B cell (primary cell): ENCODE results near the gene UBE2D1.
A peak's percentile ranks its signal among the peaks of the same experiment; 100 is the strongest.

ENCODE experiments used
- EZH2 ChIP-seq: IDR thresholded peaks from 2 replicates; pipeline ENCODE4 v1.6.1; 2012; ENCODE audit warnings: borderline replicate concordance, low read depth, mild to moderate bottlenecking, moderate library complexity, low read length; ENCODE audit not compliant: insufficient read depth, poor library complexity, severe bottlenecking
- TF ChIP-seq, protein P1 (sequence below): fragments of 200-600 bp; IDR thresholded peaks from one replicate; pipeline ENCODE4 v1.8.0; 2022; ENCODE audit warnings: antibody characterized with exemption, mild to moderate bottlenecking

DNA sequence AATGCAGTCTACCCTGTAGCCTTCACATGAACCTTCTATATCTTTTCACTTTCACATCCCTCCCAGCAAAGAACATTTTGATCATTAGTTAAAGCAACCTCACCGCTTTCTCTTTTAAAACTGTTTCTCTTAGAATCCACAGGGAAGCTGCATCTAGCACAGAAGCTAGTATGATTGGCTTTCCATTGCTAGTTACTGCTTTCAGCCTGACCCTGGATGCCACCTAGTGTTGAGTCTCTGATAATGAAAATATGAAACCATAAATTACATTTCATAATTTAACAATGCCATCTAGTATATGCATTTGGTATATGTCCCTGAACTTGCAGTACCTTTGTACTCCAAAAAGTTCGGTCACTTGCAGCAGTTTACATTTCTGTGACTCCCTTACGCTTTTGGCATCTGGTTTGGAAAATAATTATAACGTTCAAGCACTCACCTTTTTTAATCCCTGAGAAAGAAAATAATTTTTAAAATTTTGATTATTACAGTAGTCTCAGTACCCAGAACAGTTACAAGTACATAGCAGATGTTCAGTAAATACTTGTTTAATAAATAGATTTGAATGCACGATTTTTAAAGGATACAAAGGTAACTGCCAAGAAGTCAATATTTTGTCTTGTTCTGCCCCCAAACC is 43.1 kb upstream of the UBE2D1 start:
- TF ChIP-seq, protein P1, sequence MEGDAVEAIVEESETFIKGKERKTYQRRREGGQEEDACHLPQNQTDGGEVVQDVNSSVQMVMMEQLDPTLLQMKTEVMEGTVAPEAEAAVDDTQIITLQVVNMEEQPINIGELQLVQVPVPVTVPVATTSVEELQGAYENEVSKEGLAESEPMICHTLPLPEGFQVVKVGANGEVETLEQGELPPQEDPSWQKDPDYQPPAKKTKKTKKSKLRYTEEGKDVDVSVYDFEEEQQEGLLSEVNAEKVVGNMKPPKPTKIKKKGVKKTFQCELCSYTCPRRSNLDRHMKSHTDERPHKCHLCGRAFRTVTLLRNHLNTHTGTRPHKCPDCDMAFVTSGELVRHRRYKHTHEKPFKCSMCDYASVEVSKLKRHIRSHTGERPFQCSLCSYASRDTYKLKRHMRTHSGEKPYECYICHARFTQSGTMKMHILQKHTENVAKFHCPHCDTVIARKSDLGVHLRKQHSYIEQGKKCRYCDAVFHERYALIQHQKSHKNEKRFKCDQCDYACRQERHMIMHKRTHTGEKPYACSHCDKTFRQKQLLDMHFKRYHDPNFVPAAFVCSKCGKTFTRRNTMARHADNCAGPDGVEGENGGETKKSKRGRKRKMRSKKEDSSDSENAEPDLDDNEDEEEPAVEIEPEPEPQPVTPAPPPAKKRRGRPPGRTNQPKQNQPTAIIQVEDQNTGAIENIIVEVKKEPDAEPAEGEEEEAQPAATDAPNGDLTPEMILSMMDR: peak; percentile 88
- TF ChIP-seq EZH2: no peak
